ENCODE results near the gene STT3B. TPM values are rescaled to one million over a fixed set of nuclear protein-coding genes. Genes with fewer than 3 reads are reported as not detected.

Gene STT3B
- total and polyA plus RNA-seq, 8 donors, result 127 to 176 (median 160) TPM

- Histone ChIP-seq H3K27ac (no peak overlapping the region), H3K9me3 (no peaks in the 10 kb centered on the region), H3K4me1 (peaks cover 0 to 23% of the 10 kb centered on the region in 2 donors), H3K27me3 (no peaks in the 10 kb centered on the region), H3K36me3 (peaks cover 0 to 11% of the 10 kb centered on the region in 2 donors), H3K4me3 (no peak overlapping the region)
- ATAC-seq, result no peak
- no peak for DNase-seq
- no peak for TF ChIP-seq CTCF (IDR thresholded peaks at IDR 0.05)
- intact Hi-C loops (cut with DNase I), result no loop called here
These were observed 47.9 kb downstream of the STT3B start for GRCh38 chr3:31580645-31581044.

GRCh38 chr3:31581660-31582059 lies 48.9 kb downstream of the STT3B start:
- Histone ChIP-seq H3K4me1 (peaks cover 0 to 22% of the 10 kb centered on the region in 2 donors), H3K27me3 (no peaks in the 10 kb centered on the region), H3K9me3 (no peaks in the 10 kb centered on the region), H3K4me3 (no peak overlapping the region), H3K36me3 (peaks cover 0 to 11% of the 10 kb centered on the region in 2 donors), H3K27ac (peak overlapping the region in 1 of 2 donors; percentile 19)
- intact Hi-C loops (cut with DNase I), result no loop called here
- DNase-seq (no peak), ATAC-seq (no peak)
- TF ChIP-seq CTCF (IDR thresholded peaks at IDR 0.05), result no peak

GRCh38 chr3:31589228-31589627 lies 56.5 kb downstream of the STT3B start:
- ATAC-seq (no peak), DNase-seq (no peak)
- Histone ChIP-seq H3K4me1 (no peaks in the 10 kb centered on the region), H3K4me3 (no peak overlapping the region), H3K27me3 (no peaks in the 10 kb centered on the region), H3K36me3 (peaks cover 0 to 28% of the 10 kb centered on the region in 2 donors), H3K27ac (no peak overlapping the region), H3K9me3 (peaks cover 0 to 19% of the 10 kb centered on the region in 2 donors)
- intact Hi-C loops (cut with DNase I), result no loop called here
- TF ChIP-seq CTCF (IDR thresholded peaks at IDR 0.05), result no peak

- ATAC-seq, result no peak
- intact Hi-C loops (cut with DNase I), result no loop called here
These were observed 57.9 kb downstream of the STT3B start for GRCh38 chr3:31590650-31591049.

GRCh38 chr3:31592764-31593163 lies 60.0 kb downstream of the STT3B start:
- no peak overlapping the region for H3K4me3 ChIP-seq
- no peaks in the 10 kb centered on the region for H3K4me1 ChIP-seq
- no peak for DNase-seq
- intact Hi-C loops (cut with DNase I), result no loop called here
- no peaks in the 10 kb centered on the region for H3K27me3 ChIP-seq
- no peak overlapping the region for H3K27ac ChIP-seq
- no peak for TF ChIP-seq CTCF (IDR thresholded peaks at IDR 0.05)
- H3K36me3 ChIP-seq, result peaks cover 0 to 31% of the 10 kb centered on the region in 2 donors
- peaks cover 0 to 19% of the 10 kb centered on the region in 2 donors for H3K9me3 ChIP-seq
- ATAC-seq, result no peak

More at GRCh38 chr3:31590650-31591049, 57.9 kb downstream of the STT3B start:
- no peak for DNase-seq
- no peak for TF ChIP-seq CTCF (IDR thresholded peaks at IDR 0.05)
- Histone ChIP-seq H3K36me3 (peaks cover 0 to 36% of the 10 kb centered on the region in 2 donors), H3K4me3 (no peak overlapping the region), H3K9me3 (peaks cover 0 to 19% of the 10 kb centered on the region in 2 donors), H3K4me1 (no peaks in the 10 kb centered on the region), H3K27me3 (no peaks in the 10 kb centered on the region), H3K27ac (no peak overlapping the region)
